K562 (cell line): ENCODE measurements around the gene RAP1GAP2. TPM values are rescaled to one million over a fixed set of nuclear protein-coding genes. Genes with fewer than 3 reads are reported as not detected.
"Not testable (repeated sequence)": the region's sequence is repeated elsewhere in the genome, so short reads cannot be mapped to it uniquely, and the experiment has no call there.

ENCODE experiments used
- ATAC-seq: fragments of 200-7000 bp; cut with Tn5 transposase; 3 replicates; pipeline ENCODE4 v1.9.1; 2020; ENCODE audit warnings: moderate library complexity
- BruUV-seq: library from RNA; stranded (reverse); fragments of 400-500 nt; replicated peaks from 2 replicates; lab custom pipeline; 2021; lab: Mats Ljungman, UMichigan
- CTCF ChIA-PET: fragments of 300-600 bp; formaldehyde crosslinking; extraction: SDS; loops from one replicate; lab custom pipeline; 2021; ENCODE audit warnings: low intra/inter-chr PET ratio; lab: Yijun Ruan, JAX
- POLR2A ChIA-PET: fragments of 300-600, 350-650 bp; sonication (Branson Sonifier 250); formaldehyde crosslinking; extraction: SDS; loops from one replicate; lab custom pipeline; 2021; ENCODE audit warnings: antibody characterized with exemption, inconsistent platforms; lab: Yijun Ruan, JAX
- DNase-seq, 4 experiments: peaks; one replicate each; pipeline versions ENCODE4 v3.0.0 to v3.0.0-alpha.2; 2011 to 2018; ENCODE audit warnings: low spot score in 3 of 4, mixed read lengths in 3 of 4; ENCODE audit errors: extremely low read depth in 1 of 4
- FAIRE-seq: peaks from 2 replicates; lab custom pipeline; 2011; peaks lifted over from hg19 to GRCh38; lab: Jason Lieb, UNC
- H2AFZ ChIP-seq: 2 replicates; pipeline ENCODE4 v1.6.0; 2011; ENCODE audit warnings: low read depth, low read length, control low read depth, inconsistent platforms
- H3K27ac ChIP-seq: fragments of 200-600 bp; 3 replicates; pipeline ENCODE4 v1.8.0; 2011; ENCODE audit warnings: low read depth, mild to moderate bottlenecking, control low read depth, inconsistent platforms, low read length, moderate library complexity, mixed read lengths; ENCODE audit errors: extremely low read depth
- H3K27me3 ChIP-seq, 2 experiments: fragments of 300-600 bp in 1 of 2; 2 replicates in 1 of 2; 3 replicates in 1 of 2; pipeline versions ENCODE4 v1.6.0 to v1.8.0; 2011; ENCODE audit warnings: inconsistent platforms in 2 of 2, low read length in 2 of 2, mild to moderate bottlenecking in 1 of 2, mixed read lengths in 1 of 2, moderate library complexity in 1 of 2; ENCODE audit not compliant: control insufficient read depth in 2 of 2, insufficient read depth in 2 of 2
- H3K36me3 ChIP-seq: fragments of 300-600 bp; 3 replicates; pipeline ENCODE4 v1.8.0; 2011; ENCODE audit warnings: mild to moderate bottlenecking, low read length, inconsistent platforms; ENCODE audit not compliant: control insufficient read depth, insufficient read depth
- H3K4me1 ChIP-seq, 2 experiments: fragments of 200-600 bp in 1 of 2; replicated peaks in 1 of 2; 2 replicates in 1 of 2; 3 replicates in 1 of 2; pipeline versions ENCODE4 v1.5.1 to v1.8.0; 2011; ENCODE audit warnings: inconsistent platforms in 2 of 2, low read length in 2 of 2, mild to moderate bottlenecking in 1 of 2, mixed read lengths in 1 of 2, moderate library complexity in 1 of 2; ENCODE audit not compliant: control insufficient read depth in 2 of 2, insufficient read depth in 2 of 2
- H3K4me2 ChIP-seq: 2 replicates; pipeline ENCODE4 v1.6.1; 2011; ENCODE audit warnings: low read length, control low read depth, inconsistent platforms, mixed read lengths; ENCODE audit not compliant: insufficient read depth
- H3K4me3 ChIP-seq: fragments of 200-600 bp; sonication (generic), shearing (Covaris generic); 2 replicates; pipeline ENCODE4 v1.5.1; 2016; ENCODE audit warnings: control low read depth, inconsistent platforms
- H3K79me2 ChIP-seq: fragments of 200-600 bp; 3 replicates; pipeline ENCODE4 v1.8.0; 2011; ENCODE audit warnings: low read length, inconsistent platforms; ENCODE audit not compliant: control insufficient read depth, insufficient read depth
- H3K9ac ChIP-seq, 2 experiments: 2 replicates each; pipeline versions ENCODE4 v1.6.0 to v1.6.1; 2011; ENCODE audit warnings: low read depth in 2 of 2, low read length in 2 of 2, control low read depth in 1 of 2, inconsistent platforms in 1 of 2, mild to moderate bottlenecking in 1 of 2, mixed read lengths in 1 of 2; ENCODE audit not compliant: insufficient read depth in 1 of 2
- H3K9me1 ChIP-seq: one replicate; pipeline ENCODE4 v1.6.0; 2011; ENCODE audit warnings: inconsistent platforms, mild to moderate bottlenecking, low read length, moderate library complexity; ENCODE audit not compliant: control insufficient read depth, insufficient read depth
- H3K9me3 ChIP-seq: replicated peaks from 2 replicates; pipeline ENCODE4 v1.5.1; 2011; ENCODE audit warnings: low read depth, low read length, inconsistent platforms; ENCODE audit not compliant: control insufficient read depth, insufficient read depth
- H4K20me1 ChIP-seq: replicated peaks from 2 replicates; pipeline ENCODE4 v1.6.1; 2011; ENCODE audit warnings: low read length, inconsistent platforms, mixed read lengths; ENCODE audit not compliant: control insufficient read depth, insufficient read depth
- WGBS: fragments of 100-300 bp; shearing (Covaris generic); methylation state at CpG from one replicate; pipeline ENCODE4 v1.1.6; 2016; ENCODE audit warnings: low coverage, mixed read lengths; ENCODE audit not compliant: insufficient coverage; ENCODE audit errors: missing lambda C conversion rate; 5-methylcytosine and 5-hydroxymethylcytosine counted together
- in situ Hi-C: fragments of 300-500 bp; cut with MboI; formaldehyde crosslinking; loops from 4 replicates; pipeline ENCODE4 v1.15.0; 2018; ENCODE audit warnings: inconsistent platforms, mixed read lengths
- intact Hi-C: fragments of 100-400 bp; cut with micrococcal nuclease; formaldehyde crosslinking; loops from 2 replicates; pipeline ENCODE4 v1.14.2; 2022
- polyA plus RNA-seq, 8 experiments: library from polyadenylated mRNA; depleted of rRNA in 4 of 8; stranded (reverse) in 5 of 8; unstranded in 3 of 8; fragments of >200 nt; fragmentation: Nextera tagmentation in 2 of 8; fragmentation: Illumina TruSeq in 1 of 8; extraction: Ambion mirVana in 2 of 8; extraction: Trizol in 1 of 8; gene quantifications; 2 replicates each; pipeline versions ENCODE4 v1.2.1 to v1.2.3, GENCODE V29; 2011 to 2014; ENCODE audit warnings: inconsistent platforms in 1 of 8, missing spikeins in 1 of 8
- total RNA-seq, 7 experiments: library from RNA; depleted of rRNA in 6 of 7; stranded (reverse); fragments of >200 nt in 6 of 7; fragmentation: Illumina TruSeq in 2 of 7; extraction: Trizol in 2 of 7; gene quantifications; 2 replicates each; pipeline versions ENCODE4 v1.2.1 to v1.2.3, GENCODE V29; 2011 to 2021; ENCODE audit warnings: low replicate concordance in 1 of 7

Gene RAP1GAP2
- total and polyA plus RNA-seq, 9 of the 15 experiments (the other 6 are each of a cell fraction or from before 2014, with no cell fraction given), result 0.01 to 1.3 (median 0.42) TPM; not detected in 1

GRCh38 chr17:3063507-3063906, 267.3 kb downstream of the RAP1GAP2 start, which contains the start of gene OR1D5:
OR1D5 (minus strand) TSS chr17:3063607; CDS start chr17:3063607, 0 bp downstream.
- H3K27me3 ChIP-seq, H3K4me1 ChIP-seq, H3K9me1 ChIP-seq, POLR2A ChIA-PET, intact Hi-C loops, CTCF ChIA-PET, H4K20me1 ChIP-seq, H3K9ac ChIP-seq, H3K4me3 ChIP-seq, H2AFZ ChIP-seq, H3K4me2 ChIP-seq, BruUV-seq, in situ Hi-C loops, H3K9me3 ChIP-seq, H3K27ac ChIP-seq, ATAC-seq, DNase-seq, H3K36me3 ChIP-seq, H3K79me2 ChIP-seq: not testable (repeated sequence)
- peak; percentile 11 for FAIRE-seq
- WGBS, result no CpG with 5 or more reads among the region's 2 CpGs

GRCh38 chr17:3065192-3065591, 269.0 kb downstream of the RAP1GAP2 start:
- POLR2A ChIA-PET, ATAC-seq, H3K27ac ChIP-seq, H3K36me3 ChIP-seq, intact Hi-C loops, H3K9ac ChIP-seq, FAIRE-seq, H3K4me2 ChIP-seq, BruUV-seq, in situ Hi-C loops, DNase-seq, H3K27me3 ChIP-seq, H3K4me1 ChIP-seq, H3K9me1 ChIP-seq, H3K79me2 ChIP-seq, H3K9me3 ChIP-seq, CTCF ChIA-PET, H4K20me1 ChIP-seq, H3K4me3 ChIP-seq, H2AFZ ChIP-seq: not testable (repeated sequence)
- WGBS, result no CpG with 5 or more reads among the region's 1 CpG

GRCh38 chr17:3073850-3074249, 277.6 kb downstream of the RAP1GAP2 start:
- POLR2A ChIA-PET, H3K79me2 ChIP-seq, FAIRE-seq, H3K4me2 ChIP-seq, H3K4me3 ChIP-seq, H2AFZ ChIP-seq, CTCF ChIA-PET, H3K9ac ChIP-seq, H4K20me1 ChIP-seq, H3K9me1 ChIP-seq, intact Hi-C loops, H3K4me1 ChIP-seq, H3K9me3 ChIP-seq, H3K27me3 ChIP-seq, H3K27ac ChIP-seq, DNase-seq, in situ Hi-C loops, H3K36me3 ChIP-seq, ATAC-seq, BruUV-seq: not testable (repeated sequence)
- 0% methylated on average over 4 of the region's 4 CpGs for WGBS
